ENCODE data around the gene PEX14.
"Not testable (repeated sequence)": the region's sequence is repeated elsewhere in the genome, so short reads cannot be mapped to it uniquely, and the experiment has no call there.

Gene PEX14, protein sequence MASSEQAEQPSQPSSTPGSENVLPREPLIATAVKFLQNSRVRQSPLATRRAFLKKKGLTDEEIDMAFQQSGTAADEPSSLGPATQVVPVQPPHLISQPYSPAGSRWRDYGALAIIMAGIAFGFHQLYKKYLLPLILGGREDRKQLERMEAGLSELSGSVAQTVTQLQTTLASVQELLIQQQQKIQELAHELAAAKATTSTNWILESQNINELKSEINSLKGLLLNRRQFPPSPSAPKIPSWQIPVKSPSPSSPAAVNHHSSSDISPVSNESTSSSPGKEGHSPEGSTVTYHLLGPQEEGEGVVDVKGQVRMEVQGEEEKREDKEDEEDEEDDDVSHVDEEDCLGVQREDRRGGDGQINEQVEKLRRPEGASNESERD

DNA sequence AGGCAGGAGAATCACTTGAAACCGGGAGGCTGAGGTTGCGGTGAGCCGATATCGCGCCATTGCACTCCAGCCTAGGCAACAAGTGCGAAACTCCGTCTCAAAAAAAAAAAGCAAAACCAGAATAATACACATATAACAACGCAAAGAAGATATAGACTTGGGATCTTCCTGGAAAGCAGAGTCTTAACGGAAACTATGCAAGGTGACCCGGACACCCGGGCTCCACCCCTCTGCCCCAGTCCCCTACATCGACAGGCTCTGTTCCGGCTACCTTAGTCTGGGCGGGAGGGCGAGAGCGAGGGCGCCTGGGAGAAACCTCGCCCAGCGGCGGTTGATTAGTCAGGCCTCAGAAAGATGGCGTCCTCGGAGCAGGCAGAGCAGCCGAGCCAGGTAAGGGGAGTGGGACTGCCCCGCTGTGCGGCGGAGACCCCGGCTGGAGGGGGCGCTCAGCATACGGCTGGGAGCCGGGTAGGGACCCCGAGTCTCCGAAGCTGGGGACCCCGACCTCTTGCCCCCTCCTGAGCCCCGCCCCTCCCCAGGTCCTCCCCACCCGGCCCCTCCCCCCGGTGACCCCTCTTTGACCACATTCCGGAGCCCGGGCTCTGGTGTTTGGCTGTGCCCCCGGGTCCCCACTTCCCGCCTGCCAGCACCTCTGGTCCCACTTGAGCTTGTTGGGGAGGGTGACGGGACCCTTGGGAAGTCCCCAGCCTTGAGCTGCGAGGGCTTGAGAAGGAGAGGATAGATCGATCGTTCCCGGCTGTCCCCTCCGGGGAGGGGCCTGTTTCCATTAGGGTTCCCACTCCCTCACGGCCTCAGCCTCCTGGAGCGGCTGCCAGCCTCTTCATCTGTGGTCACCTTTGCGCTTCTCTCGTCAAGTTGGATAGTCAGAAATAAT, at the start of gene PEX14:
PEX14 (plus strand) TSS at position 338 of the 895 bp plus-strand sequence; CDS start at position 355, 17 bp downstream.
- peaks cover 8% of the 10 kb centered on the region for H3K4me1 ChIP-seq (ENCODE audit: control insufficient read depth, low read depth, low read length)
- peak within 1 kb of the TSS; percentile 73 for H3K4me3 ChIP-seq (ENCODE audit: low read length)
- H3K27ac ChIP-seq (ENCODE audit: low read length), result no peak within 1 kb of the TSS
- peak within 1 kb of the TSS; percentile 64 for H3K9ac ChIP-seq (ENCODE audit: low read length)
- no peaks in the 10 kb centered on the region for H3K9me3 ChIP-seq (ENCODE audit: control insufficient read depth, low read depth, low read length)
- no peaks in the 10 kb centered on the region for H3K27me3 ChIP-seq (ENCODE audit: control insufficient read depth, insufficient read depth, low read length)
- H3K36me3 ChIP-seq (ENCODE audit: control insufficient read depth, low read depth, low read length), result no peaks in the 10 kb centered on the region

- not testable (repeated sequence) for H3K9ac ChIP-seq (ENCODE audit: low read length); H3K36me3 ChIP-seq (ENCODE audit: control insufficient read depth, low read depth, low read length); H3K4me1 ChIP-seq (ENCODE audit: control insufficient read depth, low read depth, low read length); H3K4me3 ChIP-seq (ENCODE audit: low read length); H3K9me3 ChIP-seq (ENCODE audit: control insufficient read depth, low read depth, low read length); H3K27ac ChIP-seq (ENCODE audit: low read length); H3K27me3 ChIP-seq (ENCODE audit: control insufficient read depth, insufficient read depth, low read length)
Measured at GRCh38 chr1:10425826-10426534, 48.8 kb upstream of the PEX14 start.

GRCh38 chr1:10426535-10426848, 48.3 kb upstream of the PEX14 start:
- not testable (repeated sequence) for H3K4me3 ChIP-seq (ENCODE audit: low read length); H3K27ac ChIP-seq (ENCODE audit: low read length); H3K36me3 ChIP-seq (ENCODE audit: control insufficient read depth, low read depth, low read length); H3K9me3 ChIP-seq (ENCODE audit: control insufficient read depth, low read depth, low read length); H3K27me3 ChIP-seq (ENCODE audit: control insufficient read depth, insufficient read depth, low read length); H3K9ac ChIP-seq (ENCODE audit: low read length); H3K4me1 ChIP-seq (ENCODE audit: control insufficient read depth, low read depth, low read length)

DNA sequence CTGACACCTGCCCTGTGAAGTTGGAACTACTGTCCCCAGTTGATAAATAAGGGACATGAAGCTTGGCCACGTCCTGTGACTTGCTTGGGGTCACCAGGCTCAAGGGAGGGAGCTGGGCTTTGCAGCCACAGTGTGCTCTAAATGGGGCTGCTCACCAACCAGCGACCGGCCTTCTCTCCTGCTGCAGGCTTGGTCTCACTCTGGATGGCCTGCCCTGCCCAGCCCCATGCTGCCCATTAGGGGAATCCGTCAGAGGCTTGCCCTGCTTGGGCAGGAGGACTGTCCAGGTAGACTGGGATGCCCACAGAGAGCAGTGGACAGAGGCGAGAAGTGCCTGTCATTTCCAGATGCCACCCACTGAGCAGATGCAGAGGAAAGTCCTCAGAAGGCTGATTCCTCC, 45.8 kb upstream of the PEX14 start:
- H3K27me3 ChIP-seq (ENCODE audit: control insufficient read depth, insufficient read depth, low read length), result no peaks in the 10 kb centered on the region
- H3K36me3 ChIP-seq (ENCODE audit: control insufficient read depth, low read depth, low read length), result no peaks in the 10 kb centered on the region
- no peak overlapping the region for H3K4me3 ChIP-seq (ENCODE audit: low read length)
- no peaks in the 10 kb centered on the region for H3K4me1 ChIP-seq (ENCODE audit: control insufficient read depth, low read depth, low read length)
- no peaks in the 10 kb centered on the region for H3K9me3 ChIP-seq (ENCODE audit: control insufficient read depth, low read depth, low read length)
- H3K9ac ChIP-seq (ENCODE audit: low read length), result no peak overlapping the region
- no peak overlapping the region for H3K27ac ChIP-seq (ENCODE audit: low read length)

GRCh38 chr1:10429868-10430215, 44.9 kb upstream of the PEX14 start:
- no peak overlapping the region for H3K27ac ChIP-seq (ENCODE audit: low read length)
- no peaks in the 10 kb centered on the region for H3K36me3 ChIP-seq (ENCODE audit: control insufficient read depth, low read depth, low read length)

DNA sequence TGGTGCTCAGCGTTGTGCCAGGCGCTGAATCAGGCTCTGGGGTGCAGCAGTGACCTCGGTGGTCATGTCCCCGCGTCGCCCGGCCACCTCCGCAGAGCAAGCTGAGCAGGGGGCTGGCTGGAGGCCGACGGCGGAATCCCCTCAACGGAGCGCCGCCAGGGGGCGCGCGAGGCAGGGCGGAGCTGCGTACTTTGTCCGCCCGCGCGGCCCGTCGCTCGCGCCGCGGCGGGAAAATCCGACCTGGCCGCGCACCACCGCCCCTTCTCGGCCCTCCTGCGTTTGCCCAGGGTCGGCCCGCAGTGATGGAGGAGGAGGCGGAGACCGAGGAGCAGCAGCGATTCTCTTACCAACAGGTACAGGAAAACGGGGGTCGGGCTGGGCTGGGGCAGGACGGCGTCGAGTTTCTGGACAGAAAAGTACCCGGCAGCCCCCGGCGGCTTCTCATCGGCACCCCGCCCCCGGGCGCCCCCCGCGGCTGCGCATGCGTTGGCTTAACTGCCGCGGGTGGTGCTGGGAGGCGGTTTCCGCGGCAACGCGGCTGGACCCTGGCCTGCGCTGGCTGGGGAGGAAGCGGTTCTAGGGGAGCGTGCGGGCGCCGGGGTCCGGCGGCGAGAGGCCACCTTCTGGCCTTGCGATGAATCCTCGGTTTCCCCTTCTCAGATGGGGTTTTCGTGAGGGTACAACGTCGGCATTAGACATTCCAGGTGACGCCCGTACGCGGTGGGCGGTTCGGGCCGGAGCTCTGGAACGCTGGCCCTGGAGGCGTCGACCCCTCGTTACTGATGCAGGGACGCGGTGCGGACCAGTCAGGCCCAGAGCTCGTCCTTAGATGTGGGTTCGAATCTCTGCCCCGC, 44.3 kb upstream of the PEX14 start, which contains the start of gene CENPS:
CENPS (plus strand) TSS at position 218 of the 854 bp plus-strand sequence; CDS start at position 303, 85 bp downstream.
- Histone ChIP-seq H3K9ac (ENCODE audit: low read length) (peak within 1 kb of the TSS; percentile 80), H3K4me1 (ENCODE audit: control insufficient read depth, low read depth, low read length) (no peaks in the 10 kb centered on the region), H3K4me3 (ENCODE audit: low read length) (peak within 1 kb of the TSS; percentile 86), H3K27ac (ENCODE audit: low read length) (no peak within 1 kb of the TSS), H3K36me3 (ENCODE audit: control insufficient read depth, low read depth, low read length) (no peaks in the 10 kb centered on the region), H3K9me3 (ENCODE audit: control insufficient read depth, low read depth, low read length) (no peaks in the 10 kb centered on the region), H3K27me3 (ENCODE audit: control insufficient read depth, insufficient read depth, low read length) (no peaks in the 10 kb centered on the region)

More at GRCh38 chr1:10429868-10430215, 44.9 kb upstream of the PEX14 start:
- no peaks in the 10 kb centered on the region for H3K27me3 ChIP-seq (ENCODE audit: control insufficient read depth, insufficient read depth, low read length)
- H3K9ac ChIP-seq (ENCODE audit: low read length), result peak overlapping the region; percentile 80
- H3K9me3 ChIP-seq (ENCODE audit: control insufficient read depth, low read depth, low read length), result no peaks in the 10 kb centered on the region
- H3K4me1 ChIP-seq (ENCODE audit: control insufficient read depth, low read depth, low read length), result no peaks in the 10 kb centered on the region
- H3K4me3 ChIP-seq (ENCODE audit: low read length), result peak overlapping the region; percentile 86

- Histone ChIP-seq H3K4me3 (ENCODE audit: low read length) (peak overlapping the region; percentile 86), H3K9me3 (ENCODE audit: control insufficient read depth, low read depth, low read length) (no peaks in the 10 kb centered on the region), H3K27ac (ENCODE audit: low read length) (no peak overlapping the region), H3K4me1 (ENCODE audit: control insufficient read depth, low read depth, low read length) (no peaks in the 10 kb centered on the region), H3K36me3 (ENCODE audit: control insufficient read depth, low read depth, low read length) (no peaks in the 10 kb centered on the region), H3K9ac (ENCODE audit: low read length) (peak overlapping the region; percentile 80), H3K27me3 (ENCODE audit: control insufficient read depth, insufficient read depth, low read length) (no peaks in the 10 kb centered on the region)
Measured at GRCh38 chr1:10431070-10431730, 43.5 kb upstream of the PEX14 start.

DNA sequence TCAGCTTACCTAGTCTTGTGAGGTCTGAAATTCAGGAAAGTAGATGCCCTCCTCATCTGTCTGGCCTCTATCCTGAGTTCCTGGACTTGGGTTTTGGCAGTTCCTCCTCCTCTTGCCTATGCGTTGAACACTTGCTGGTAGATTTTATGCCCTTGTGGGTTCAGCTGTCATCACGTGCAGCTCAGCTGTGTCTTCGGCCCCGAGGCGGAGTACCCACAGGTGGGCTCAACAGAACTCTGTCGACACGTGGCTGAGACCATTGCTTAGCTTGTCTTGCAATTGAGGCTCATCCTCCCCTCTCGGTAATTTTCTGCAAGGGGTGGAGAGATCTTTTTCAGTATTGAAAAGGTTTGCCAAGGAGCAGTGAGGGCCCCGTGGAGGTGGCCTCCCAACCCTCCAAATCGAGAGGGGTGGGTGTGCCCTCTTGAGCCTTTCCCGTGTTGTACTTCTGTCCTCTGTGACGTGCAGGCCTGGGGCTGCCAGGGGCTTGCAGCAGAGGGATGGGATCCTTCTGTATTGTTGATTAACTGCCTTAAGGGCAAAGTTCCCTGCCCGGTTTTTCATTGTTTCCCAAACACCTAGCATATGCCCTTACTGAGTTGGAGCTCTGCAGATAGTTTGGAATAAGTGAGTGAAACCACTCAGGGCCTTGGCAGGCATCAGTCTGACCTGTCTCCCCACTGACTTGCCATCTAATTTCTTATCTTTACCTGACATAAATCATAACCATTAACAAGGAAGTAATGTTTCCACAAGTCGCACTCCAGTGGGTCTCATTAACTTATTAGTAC, 41.6 kb upstream of the PEX14 start:
- H3K9me3 ChIP-seq (ENCODE audit: control insufficient read depth, low read depth, low read length), result no peaks in the 10 kb centered on the region
- H3K36me3 ChIP-seq (ENCODE audit: control insufficient read depth, low read depth, low read length), result no peaks in the 10 kb centered on the region
- H3K4me3 ChIP-seq (ENCODE audit: low read length), result no peak overlapping the region
- no peak overlapping the region for H3K9ac ChIP-seq (ENCODE audit: low read length)
- no peaks in the 10 kb centered on the region for H3K4me1 ChIP-seq (ENCODE audit: control insufficient read depth, low read depth, low read length)
- H3K27me3 ChIP-seq (ENCODE audit: control insufficient read depth, insufficient read depth, low read length), result no peaks in the 10 kb centered on the region
- no peak overlapping the region for H3K27ac ChIP-seq (ENCODE audit: low read length)

- Histone ChIP-seq H3K9ac (ENCODE audit: low read length) (no peak overlapping the region), H3K4me1 (ENCODE audit: control insufficient read depth, low read depth, low read length) (no peaks in the 10 kb centered on the region), H3K4me3 (ENCODE audit: low read length) (no peak overlapping the region)
Measured at GRCh38 chr1:10433790-10434189, 41.0 kb upstream of the PEX14 start.

DNA sequence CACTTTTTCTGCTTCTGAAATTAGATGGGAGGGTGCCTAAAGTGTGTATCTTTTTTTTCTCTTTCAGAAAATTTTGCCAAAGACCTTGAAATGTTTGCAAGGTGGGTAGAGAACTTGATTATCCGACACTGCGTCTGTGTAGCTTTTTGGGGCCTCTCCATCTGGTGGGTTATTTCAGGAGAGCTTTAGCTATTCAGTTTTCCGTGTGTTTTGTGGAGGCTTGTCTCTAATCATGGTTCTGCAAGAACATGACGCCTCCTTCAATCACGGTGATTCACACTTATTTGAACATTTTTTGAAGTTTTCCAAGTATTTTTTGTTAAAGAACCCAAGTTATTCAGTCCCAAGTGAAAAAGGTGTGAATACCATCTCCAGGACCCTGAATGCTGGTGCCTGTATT, 40.2 kb upstream of the PEX14 start:
- Histone ChIP-seq H3K4me3 (ENCODE audit: low read length) (no peak overlapping the region), H3K27me3 (ENCODE audit: control insufficient read depth, insufficient read depth, low read length) (no peaks in the 10 kb centered on the region), H3K4me1 (ENCODE audit: control insufficient read depth, low read depth, low read length) (no peaks in the 10 kb centered on the region), H3K36me3 (ENCODE audit: control insufficient read depth, low read depth, low read length) (no peaks in the 10 kb centered on the region), H3K27ac (ENCODE audit: low read length) (no peak overlapping the region), H3K9me3 (ENCODE audit: control insufficient read depth, low read depth, low read length) (no peaks in the 10 kb centered on the region), H3K9ac (ENCODE audit: low read length) (no peak overlapping the region)

More at GRCh38 chr1:10433790-10434189, 41.0 kb upstream of the PEX14 start:
- H3K27me3 ChIP-seq (ENCODE audit: control insufficient read depth, insufficient read depth, low read length), result no peaks in the 10 kb centered on the region
- H3K9me3 ChIP-seq (ENCODE audit: control insufficient read depth, low read depth, low read length), result no peaks in the 10 kb centered on the region
- no peaks in the 10 kb centered on the region for H3K36me3 ChIP-seq (ENCODE audit: control insufficient read depth, low read depth, low read length)
- H3K27ac ChIP-seq (ENCODE audit: low read length), result no peak overlapping the region
